Endothelial cell of umbilical vein (primary cell): ENCODE results near the gene HDAC4.

Experiments used
- EZH2 ChIP-seq: IDR thresholded peaks from 2 replicates; pipeline ENCODE4 v1.6.1; 2012; ENCODE audit warnings: borderline replicate concordance, low read depth, mild to moderate bottlenecking, moderate library complexity, low read length, inconsistent platforms; ENCODE audit not compliant: severe bottlenecking
- POLR2AphosphoS5 ChIP-seq: IDR thresholded peaks from 2 replicates; pipeline ENCODE4 v1.6.1; 2012; ENCODE audit warnings: low read depth, mild to moderate bottlenecking, control low read depth, low read length, moderate library complexity; ENCODE audit not compliant: insufficient read depth

GRCh38 chr2:239374896-239375277 lies 25.9 kb downstream of the HDAC4 start:
- TF ChIP-seq EZH2 = no peak
- no peak for TF ChIP-seq POLR2AphosphoS5
